A673 (cell line): ENCODE results near the gene CAD. TPM values are rescaled to one million over a fixed set of nuclear protein-coding genes. Genes with fewer than 3 reads are reported as not detected.

Experiments used
- BruUV-seq: library from RNA; stranded (reverse); fragments of 400-500 nt; replicated peaks from 2 replicates; lab custom pipeline; 2021; lab: Mats Ljungman, UMichigan
- CTCF ChIA-PET: fragments of 300-600 bp; sonication (Branson Sonifier 250); formaldehyde crosslinking; loops from one replicate; lab custom pipeline; 2022; ENCODE audit warnings: antibody characterized with exemption; lab: Charles Lee
- POLR2A ChIA-PET: fragments of 300-600 bp; sonication (Branson Sonifier 250); formaldehyde crosslinking; loops from one replicate; lab custom pipeline; 2022; ENCODE audit warnings: antibody characterized with exemption; ENCODE audit not compliant: low non-redundant PET; lab: Charles Lee
- DNase-seq: peaks from one replicate; pipeline ENCODE4 v3.0.0-alpha.2; 2015; ENCODE audit warnings: low spot score
- H3K27ac ChIP-seq: fragments of 200-600 bp; sonication (generic); 2 replicates; pipeline ENCODE4 v1.5.1; 2016; ENCODE audit warnings: mixed run types, low read depth, mild to moderate bottlenecking, mixed read lengths, antibody characterized with exemption, low read length; ENCODE audit not compliant: poor library complexity, severe bottlenecking
- H3K27me3 ChIP-seq: fragments of 200-600 bp; sonication (generic); replicated peaks from 2 replicates; pipeline ENCODE4 v1.6.1; 2017; ENCODE audit warnings: mixed run types, low read depth, mild to moderate bottlenecking, mixed read lengths, antibody characterized with exemption, low read length; ENCODE audit not compliant: insufficient read depth, poor library complexity
- H3K36me3 ChIP-seq: fragments of 200-600 bp; sonication (generic); 2 replicates; pipeline ENCODE4 v1.6.1; 2016; ENCODE audit warnings: mixed run types, mild to moderate bottlenecking, mixed read lengths, antibody characterized with exemption, low read length; ENCODE audit not compliant: insufficient read depth, poor library complexity, severe bottlenecking
- H3K4me1 ChIP-seq: fragments of 200-600 bp; sonication (generic); 2 replicates; pipeline ENCODE4 v1.6.1; 2017; ENCODE audit warnings: mixed run types, mild to moderate bottlenecking, mixed read lengths, antibody characterized with exemption, low read length; ENCODE audit not compliant: insufficient read depth, poor library complexity, severe bottlenecking
- H3K4me3 ChIP-seq: fragments of 200-600 bp; sonication (generic); 2 replicates; pipeline ENCODE4 v1.5.1; 2016; ENCODE audit warnings: low read depth, mixed run types, mild to moderate bottlenecking, mixed read lengths, low read length; ENCODE audit not compliant: poor library complexity, severe bottlenecking
- H3K9me3 ChIP-seq: fragments of 200-600 bp; sonication (generic); 2 replicates; pipeline ENCODE4 v1.6.1; 2016; ENCODE audit warnings: mixed run types, low read depth, mild to moderate bottlenecking, mixed read lengths, antibody characterized with exemption, low read length; ENCODE audit not compliant: poor library complexity, severe bottlenecking
- EZH2 ChIP-seq: fragments of 200-600 bp; sonication (generic); IDR thresholded peaks from 2 replicates; pipeline ENCODE4 v1.6.1; 2017; ENCODE audit warnings: borderline replicate concordance, low read depth, mild to moderate bottlenecking, mixed read lengths, antibody characterized with exemption, low read length; ENCODE audit not compliant: poor library complexity, severe bottlenecking
- intact Hi-C: fragments of 100-400 bp; cut with micrococcal nuclease; formaldehyde crosslinking; loops from one replicate; pipeline ENCODE4 v1.10.0; 2022; ENCODE audit not compliant: unreplicated experiment
- total RNA-seq: library from RNA; stranded (reverse); gene quantifications from 2 replicates; pipeline ENCODE4 v1.2.3, GENCODE V29; 2021
- TF ChIP-seq, protein P1 (sequence below): fragments of 300-800, 200-600 bp; sonication (generic); conservative IDR thresholded peaks from 2 replicates; pipeline ENCODE4 v1.5.1; 2017; ENCODE audit warnings: low read depth, mild to moderate bottlenecking, antibody characterized with exemption, low read length, moderate library complexity, mixed read lengths

The CAD gene
- total RNA-seq, 1 experiment from 2014 or later: 194 TPM

DNA sequence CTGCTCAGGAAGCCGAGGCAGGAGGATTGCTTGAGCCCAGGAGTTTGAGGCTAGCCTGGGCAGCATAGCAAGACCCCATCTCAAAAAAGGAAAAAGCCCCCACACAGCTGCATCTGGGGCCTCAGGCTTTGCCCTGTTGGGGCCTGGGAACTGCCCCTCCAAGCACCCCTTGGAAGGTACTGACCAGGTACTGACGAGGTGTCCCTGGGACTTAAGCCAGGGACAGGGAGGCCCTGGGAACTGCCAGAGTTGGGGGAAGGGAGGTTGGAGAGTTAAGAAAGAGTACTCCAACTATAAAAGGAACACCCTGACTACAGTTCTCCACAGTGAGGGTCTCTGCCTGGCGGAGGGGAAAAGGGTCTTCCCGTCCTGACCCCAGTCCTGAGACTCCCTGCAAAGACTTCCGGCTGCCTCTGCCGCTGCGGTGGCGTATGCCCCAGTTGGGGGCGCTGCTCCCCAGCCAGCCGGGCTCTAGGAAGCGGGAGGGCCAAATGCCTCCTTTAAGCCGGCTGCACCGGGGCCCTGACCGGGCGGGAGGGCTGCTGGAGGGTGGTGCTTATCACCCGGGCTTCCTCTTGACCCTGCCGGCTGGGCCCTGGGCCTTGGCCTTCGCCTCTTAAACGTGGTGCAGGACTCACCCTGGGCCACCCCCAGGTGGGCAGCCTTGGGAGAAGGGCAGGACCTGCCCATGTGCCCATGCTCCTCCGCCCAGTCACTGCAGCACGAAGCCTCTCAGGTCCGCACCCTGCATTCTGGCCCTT lies 32.9 kb downstream of the CAD start:
- intact Hi-C loops: no loop called here
- no peak overlapping the region for H3K4me3 ChIP-seq
- POLR2A ChIA-PET: no interaction called here
- no peaks in the 10 kb centered on the region for H3K9me3 ChIP-seq
- peak; percentile 69 for DNase-seq
- H3K36me3 ChIP-seq: peaks cover under 1% of the 10 kb centered on the region
- no peak overlapping the region for H3K27ac ChIP-seq
- BruUV-seq: no TSS peak
- TF ChIP-seq, protein P1, sequence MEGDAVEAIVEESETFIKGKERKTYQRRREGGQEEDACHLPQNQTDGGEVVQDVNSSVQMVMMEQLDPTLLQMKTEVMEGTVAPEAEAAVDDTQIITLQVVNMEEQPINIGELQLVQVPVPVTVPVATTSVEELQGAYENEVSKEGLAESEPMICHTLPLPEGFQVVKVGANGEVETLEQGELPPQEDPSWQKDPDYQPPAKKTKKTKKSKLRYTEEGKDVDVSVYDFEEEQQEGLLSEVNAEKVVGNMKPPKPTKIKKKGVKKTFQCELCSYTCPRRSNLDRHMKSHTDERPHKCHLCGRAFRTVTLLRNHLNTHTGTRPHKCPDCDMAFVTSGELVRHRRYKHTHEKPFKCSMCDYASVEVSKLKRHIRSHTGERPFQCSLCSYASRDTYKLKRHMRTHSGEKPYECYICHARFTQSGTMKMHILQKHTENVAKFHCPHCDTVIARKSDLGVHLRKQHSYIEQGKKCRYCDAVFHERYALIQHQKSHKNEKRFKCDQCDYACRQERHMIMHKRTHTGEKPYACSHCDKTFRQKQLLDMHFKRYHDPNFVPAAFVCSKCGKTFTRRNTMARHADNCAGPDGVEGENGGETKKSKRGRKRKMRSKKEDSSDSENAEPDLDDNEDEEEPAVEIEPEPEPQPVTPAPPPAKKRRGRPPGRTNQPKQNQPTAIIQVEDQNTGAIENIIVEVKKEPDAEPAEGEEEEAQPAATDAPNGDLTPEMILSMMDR: peak; percentile 91
- TF ChIP-seq EZH2: no peak
- H3K27me3 ChIP-seq: no peaks in the 10 kb centered on the region
- CTCF ChIA-PET: no interaction called here
- H3K4me1 ChIP-seq: no peaks in the 10 kb centered on the region

DNA sequence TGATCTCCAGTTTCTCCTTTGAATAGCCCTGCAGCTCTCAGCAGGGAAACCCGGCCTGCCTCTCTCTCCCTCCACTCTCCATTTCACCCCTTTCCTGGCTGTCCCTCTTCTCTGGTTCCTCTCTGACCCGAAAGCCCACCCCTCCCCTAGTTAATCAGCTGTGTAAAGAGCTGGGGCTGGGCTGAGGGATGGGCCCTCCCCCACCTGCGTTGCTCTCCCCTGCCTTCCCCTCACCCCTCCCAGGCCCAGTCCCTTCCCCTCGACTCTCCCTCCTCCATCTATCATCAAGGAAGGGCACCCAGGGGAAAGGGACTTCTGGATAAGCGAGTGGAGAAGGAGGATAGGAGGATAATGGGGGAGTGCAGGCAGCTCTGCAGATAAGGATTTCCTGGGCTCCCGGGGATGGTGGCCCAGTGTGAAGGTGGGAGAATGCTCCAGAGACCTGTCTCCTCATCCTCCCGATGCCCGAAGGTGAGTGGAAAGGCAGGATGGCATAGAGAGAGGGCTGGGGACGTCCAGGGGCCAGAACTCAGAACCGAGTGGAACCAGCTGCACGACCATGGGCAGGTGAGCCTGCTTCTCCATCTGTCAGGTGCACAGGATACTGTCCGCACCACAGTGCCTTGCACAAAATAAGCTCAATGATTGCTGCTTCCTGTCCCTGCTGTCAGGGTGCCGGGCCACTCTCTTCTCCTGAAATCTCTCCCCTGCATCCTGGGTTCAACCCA lies 33.6 kb downstream of the CAD start:
- Histone ChIP-seq H3K9me3 (no peaks in the 10 kb centered on the region), H3K4me3 (no peak overlapping the region), H3K27ac (no peak overlapping the region), H3K27me3 (no peaks in the 10 kb centered on the region), H3K36me3 (peaks cover 8% of the 10 kb centered on the region), H3K4me1 (no peaks in the 10 kb centered on the region)
- ChIA-PET POLR2A (interaction anchor here (0.6 kb wide), 1 partner anchor 31 kb away, joined by 3 read pairs; no protein-coding TSS in a partner anchor), CTCF (interaction anchor here (0.6 to 1.4 kb wide), 2 partner anchors 15 to 239 kb away, joined by 3 read pairs; partner anchors contain the start of gene IFT172)
- BruUV-seq: no TSS peak
- no peak for DNase-seq
- intact Hi-C loops: no loop called here
- TF ChIP-seq, protein P1: no peak

DNA sequence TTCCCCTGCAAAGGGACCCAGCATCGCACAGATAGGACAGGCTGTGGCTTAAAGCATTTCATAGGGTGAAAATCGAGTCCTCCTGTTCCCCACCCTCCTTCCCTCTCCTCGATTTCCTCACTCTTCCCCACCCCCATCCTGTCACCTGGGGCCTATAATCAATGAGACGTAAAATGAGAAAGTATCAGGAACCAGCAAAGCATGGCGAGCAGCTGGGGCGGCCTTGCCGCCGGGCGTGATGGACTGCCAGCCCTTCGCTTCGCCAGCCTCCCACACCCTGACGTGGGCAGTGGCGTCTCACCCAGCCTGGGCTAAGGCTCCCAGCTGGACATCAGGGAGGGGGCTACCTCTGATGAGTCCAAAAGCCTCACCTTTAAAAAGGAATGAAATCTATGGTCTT lies 34.6 kb downstream of the CAD start:
- no peak for DNase-seq
- POLR2A ChIA-PET: no interaction called here

More for the DNA sequence above, 34.6 kb downstream of the CAD start:
- Histone ChIP-seq H3K27ac (no peak overlapping the region), H3K27me3 (no peaks in the 10 kb centered on the region), H3K4me1 (no peaks in the 10 kb centered on the region), H3K9me3 (no peaks in the 10 kb centered on the region), H3K4me3 (no peak overlapping the region), H3K36me3 (peaks cover 9% of the 10 kb centered on the region)
- CTCF ChIA-PET: interaction anchor here (1.4 kb wide), 1 partner anchor 14 kb away, joined by 3 read pairs; no protein-coding TSS in a partner anchor
- no TSS peak for BruUV-seq
- intact Hi-C loops: no loop called here
- TF ChIP-seq, protein P1: no peak
- no peak for TF ChIP-seq EZH2
